WERI-Rb-1 (cell line): ENCODE measurements around the gene TRIM8.
A peak's percentile ranks its signal among the peaks of the same experiment; 100 is the strongest.

Source experiments
- DNase-seq: peaks from one replicate; pipeline ENCODE4 v3.0.0-alpha.2; 2020
- H3K27ac ChIP-seq: fragments of 250-450 bp; sonication (Bioruptor Pico); 2 replicates; pipeline ENCODE4 v1.5.1; 2020; ENCODE audit warnings: mild to moderate bottlenecking, moderate library complexity
- H3K27me3 ChIP-seq: fragments of 250-450 bp; sonication (Bioruptor Pico); 2 replicates; pipeline ENCODE4 v1.5.1; 2021; ENCODE audit warnings: mild to moderate bottlenecking, low read depth, moderate library complexity; ENCODE audit not compliant: insufficient read depth, severe bottlenecking
- H3K36me3 ChIP-seq: fragments of 250-450 bp; sonication (Bioruptor Pico); 2 replicates; pipeline ENCODE4 v1.5.1; 2020; ENCODE audit warnings: mild to moderate bottlenecking, moderate library complexity
- H3K4me3 ChIP-seq: 2 replicates; pipeline ENCODE4 v1.5.1; 2011; ENCODE audit warnings: low read depth, mild to moderate bottlenecking, control low read depth, low read length
- H3K9me3 ChIP-seq: fragments of 250-450 bp; sonication (Bioruptor Pico); 2 replicates; pipeline ENCODE4 v1.5.1; 2021; ENCODE audit warnings: mild to moderate bottlenecking, moderate library complexity; ENCODE audit not compliant: severe bottlenecking
- TF ChIP-seq, protein P1 (sequence below): IDR thresholded peaks from 2 replicates; pipeline ENCODE4 v1.5.1; 2011; ENCODE audit warnings: low read depth, mild to moderate bottlenecking, control low read depth, inconsistent platforms, low read length

The TRIM8 gene

DNA sequence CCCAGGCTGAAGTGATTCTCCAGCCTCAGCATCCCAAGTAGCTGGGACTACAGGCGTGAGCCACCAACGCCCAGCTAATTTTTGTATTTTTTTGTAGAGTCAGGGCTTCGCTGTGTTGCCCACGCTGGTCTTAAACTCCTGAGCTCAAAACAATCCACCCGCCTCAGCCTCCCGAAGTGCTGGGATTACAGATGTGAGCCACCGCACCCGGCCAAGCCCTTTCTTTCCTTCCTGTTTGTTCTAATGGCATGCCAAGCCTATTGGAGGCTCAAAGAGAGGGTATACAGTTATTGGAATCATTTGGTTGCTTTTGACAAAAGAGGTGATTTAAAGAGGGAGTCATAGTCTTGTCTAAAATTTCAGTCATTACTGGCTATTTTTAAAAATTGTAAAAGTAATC, 46.0 kb upstream of the TRIM8 start:
- Histone ChIP-seq H3K9me3 (no peaks in the 10 kb centered on the region), H3K36me3 (peaks cover 32% of the 10 kb centered on the region), H3K27ac (no peak overlapping the region), H3K4me3 (no peak overlapping the region), H3K27me3 (no peaks in the 10 kb centered on the region)
- DNase-seq = no peak
- TF ChIP-seq, protein P1, sequence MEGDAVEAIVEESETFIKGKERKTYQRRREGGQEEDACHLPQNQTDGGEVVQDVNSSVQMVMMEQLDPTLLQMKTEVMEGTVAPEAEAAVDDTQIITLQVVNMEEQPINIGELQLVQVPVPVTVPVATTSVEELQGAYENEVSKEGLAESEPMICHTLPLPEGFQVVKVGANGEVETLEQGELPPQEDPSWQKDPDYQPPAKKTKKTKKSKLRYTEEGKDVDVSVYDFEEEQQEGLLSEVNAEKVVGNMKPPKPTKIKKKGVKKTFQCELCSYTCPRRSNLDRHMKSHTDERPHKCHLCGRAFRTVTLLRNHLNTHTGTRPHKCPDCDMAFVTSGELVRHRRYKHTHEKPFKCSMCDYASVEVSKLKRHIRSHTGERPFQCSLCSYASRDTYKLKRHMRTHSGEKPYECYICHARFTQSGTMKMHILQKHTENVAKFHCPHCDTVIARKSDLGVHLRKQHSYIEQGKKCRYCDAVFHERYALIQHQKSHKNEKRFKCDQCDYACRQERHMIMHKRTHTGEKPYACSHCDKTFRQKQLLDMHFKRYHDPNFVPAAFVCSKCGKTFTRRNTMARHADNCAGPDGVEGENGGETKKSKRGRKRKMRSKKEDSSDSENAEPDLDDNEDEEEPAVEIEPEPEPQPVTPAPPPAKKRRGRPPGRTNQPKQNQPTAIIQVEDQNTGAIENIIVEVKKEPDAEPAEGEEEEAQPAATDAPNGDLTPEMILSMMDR = no peak

DNA sequence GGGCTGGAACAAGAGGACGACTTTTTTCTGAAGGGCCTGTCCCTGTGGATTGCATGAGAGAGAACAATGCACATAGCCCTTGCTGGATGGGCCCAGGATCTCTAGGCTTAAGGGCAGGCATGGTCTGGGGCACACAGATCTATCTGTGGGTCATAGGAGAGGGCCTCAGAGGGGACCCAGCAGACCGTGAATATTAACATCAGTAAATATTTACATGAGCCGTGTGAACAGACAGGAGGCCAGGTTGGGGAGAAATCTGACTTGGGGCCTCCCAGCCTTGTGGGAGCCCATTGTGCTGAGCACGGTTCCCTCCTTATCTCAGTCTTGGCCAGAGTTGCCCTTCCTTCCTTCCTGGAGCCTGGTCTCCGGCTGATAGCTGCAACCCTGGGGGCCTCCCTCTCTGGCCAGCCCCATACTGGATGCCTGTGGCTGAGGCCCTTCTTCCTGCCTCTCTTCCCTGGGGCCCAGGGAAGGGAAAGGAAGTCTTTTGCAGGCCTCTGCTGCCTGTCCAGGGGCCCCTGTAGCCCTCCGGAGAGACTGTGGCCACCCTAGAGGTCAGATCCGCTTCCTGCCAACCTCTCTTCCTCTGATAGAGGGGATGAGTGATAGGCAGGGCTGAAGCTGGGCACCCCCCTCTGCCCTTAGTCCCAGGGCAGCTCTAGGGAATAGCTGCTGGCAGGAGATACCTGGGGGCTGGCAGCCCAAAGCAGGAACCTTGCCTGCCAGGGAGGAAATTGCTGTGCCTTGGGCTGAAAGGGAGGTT, 44.5 kb upstream of the TRIM8 start:
- Histone ChIP-seq H3K36me3 (peaks cover 32% of the 10 kb centered on the region), H3K27ac (0 out of 2 replicates have a peak overlapping the region, but pooled peaks have one; percentile 18), H3K9me3 (no peaks in the 10 kb centered on the region), H3K4me3 (no peak overlapping the region), H3K27me3 (no peaks in the 10 kb centered on the region)
- no peak for DNase-seq
- TF ChIP-seq, protein P1 = no peak

DNA sequence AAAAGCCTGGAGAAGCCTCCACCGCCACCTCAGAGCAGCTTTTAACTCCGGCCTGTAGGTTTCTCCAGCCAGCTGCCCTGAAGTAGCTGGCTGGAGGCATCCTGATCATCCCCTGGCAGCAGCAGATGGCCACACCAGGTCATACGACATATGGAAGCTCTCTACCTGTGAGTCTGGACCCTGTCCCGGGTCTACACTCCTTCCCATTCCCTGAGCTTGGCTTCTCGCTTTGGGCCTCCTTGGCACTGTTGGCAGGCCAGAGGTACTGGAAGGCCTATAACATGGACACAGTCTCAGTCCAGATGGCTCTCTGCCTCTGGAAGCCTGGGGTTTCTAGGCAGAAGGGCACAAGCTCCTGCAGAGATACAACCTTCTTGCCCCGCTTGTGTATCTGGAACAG, 43.5 kb upstream of the TRIM8 start:
- Histone ChIP-seq H3K36me3 (peaks cover 32% of the 10 kb centered on the region), H3K27ac (no peak overlapping the region), H3K4me3 (no peak overlapping the region), H3K9me3 (no peaks in the 10 kb centered on the region), H3K27me3 (no peaks in the 10 kb centered on the region)
- DNase-seq = peak; percentile 50
- TF ChIP-seq, protein P1 = no peak

DNA sequence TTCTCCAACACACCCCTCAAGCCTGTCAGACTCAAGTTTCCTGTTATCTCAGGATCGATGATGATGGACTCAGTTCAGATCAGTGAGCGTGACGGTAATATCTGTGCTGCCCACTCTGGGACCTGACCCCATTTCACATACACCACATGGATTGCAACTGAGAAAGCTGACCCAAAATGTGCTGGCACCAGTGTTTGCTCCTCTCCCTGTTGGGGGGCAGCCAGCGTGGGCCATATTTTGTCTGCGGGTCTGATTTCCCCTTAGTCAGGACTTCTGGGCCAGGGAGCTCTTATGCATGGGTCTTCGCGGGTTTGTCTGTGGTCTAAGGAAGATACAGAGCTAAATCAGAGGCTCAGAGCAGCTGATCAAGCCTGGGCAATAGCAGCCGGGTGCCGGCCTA, 42.6 kb upstream of the TRIM8 start:
- DNase-seq = no peak
- TF ChIP-seq, protein P1 = no peak
- H3K27me3 ChIP-seq = no peaks in the 10 kb centered on the region
- H3K9me3 ChIP-seq = no peaks in the 10 kb centered on the region
- H3K36me3 ChIP-seq = peaks cover 32% of the 10 kb centered on the region
- no peak overlapping the region for H3K27ac ChIP-seq
- no peak overlapping the region for H3K4me3 ChIP-seq

DNA sequence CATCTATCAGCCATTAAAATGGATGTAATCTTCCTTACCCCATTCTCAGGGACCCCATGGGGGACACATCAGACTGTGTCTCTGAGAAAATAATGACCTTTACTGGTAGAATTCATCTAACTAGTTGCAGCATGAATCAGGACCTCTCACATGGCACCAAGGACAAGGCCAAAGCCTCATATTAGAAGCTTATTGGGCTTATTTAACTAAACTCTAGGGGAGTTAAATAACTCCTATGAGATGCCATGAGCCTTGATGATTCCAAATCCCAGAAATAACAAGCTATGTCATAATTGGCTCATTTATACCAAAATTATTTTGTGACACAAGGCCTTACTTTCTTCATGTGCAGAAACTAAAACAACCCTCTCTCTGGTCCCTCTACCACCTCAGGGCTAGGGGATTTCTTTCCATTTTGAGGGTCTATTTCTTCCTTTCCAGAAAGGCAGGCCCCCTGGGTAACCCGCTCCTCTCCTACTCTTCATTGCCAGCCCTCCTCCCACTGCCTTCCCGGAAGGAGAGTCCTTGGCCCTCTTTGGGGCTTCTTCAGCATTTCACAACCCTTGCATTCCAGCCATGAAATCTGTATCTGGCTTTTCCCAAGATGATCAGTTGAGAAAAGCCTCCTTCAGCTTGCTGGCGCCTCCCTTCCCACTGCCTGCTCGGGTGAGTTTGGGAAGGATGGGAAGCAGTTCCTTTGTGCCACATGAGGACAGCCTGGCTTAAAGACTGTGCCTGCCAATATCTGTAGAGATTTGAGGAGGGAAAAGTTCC, 41.8 kb upstream of the TRIM8 start:
- TF ChIP-seq, protein P1 = no peak
- Histone ChIP-seq H3K9me3 (no peaks in the 10 kb centered on the region), H3K27me3 (no peaks in the 10 kb centered on the region), H3K4me3 (no peak overlapping the region), H3K36me3 (peaks cover 29% of the 10 kb centered on the region), H3K27ac (no peak overlapping the region)
- DNase-seq = no peak
